Measurements from ENCODE around the gene MLLT1.

GRCh38 chr19:6273701-6274601, 5.8 kb downstream of the MLLT1 start:
- no peak for TF ChIP-seq CTCF (IDR thresholded peaks at IDR 0.05)
- TF ChIP-seq EZH2 (IDR thresholded peaks at IDR 0.05): no peak
